NCI-H1436 (cell line): ENCODE measurements around the gene PACC1.

ENCODE experiments used
- DNase-seq: peaks from one replicate; lab custom pipeline; 2025; lab: John Stamatoyannopoulos, UW

The PACC1 gene

GRCh38 chr1:212414328-212415106 is at the start of gene PACC1:
PACC1 (minus strand) TSS chr1:212414886; CDS start chr1:212414757, 129 bp downstream.
- DNase-seq = peak; percentile 93

- DNase-seq = no peak
Observed at GRCh38 chr1:212463565-212464285, 49.0 kb upstream of the PACC1 start.

- DNase-seq = no peak
Observed at GRCh38 chr1:212461916-212462660, 47.4 kb upstream of the PACC1 start.

DNA sequence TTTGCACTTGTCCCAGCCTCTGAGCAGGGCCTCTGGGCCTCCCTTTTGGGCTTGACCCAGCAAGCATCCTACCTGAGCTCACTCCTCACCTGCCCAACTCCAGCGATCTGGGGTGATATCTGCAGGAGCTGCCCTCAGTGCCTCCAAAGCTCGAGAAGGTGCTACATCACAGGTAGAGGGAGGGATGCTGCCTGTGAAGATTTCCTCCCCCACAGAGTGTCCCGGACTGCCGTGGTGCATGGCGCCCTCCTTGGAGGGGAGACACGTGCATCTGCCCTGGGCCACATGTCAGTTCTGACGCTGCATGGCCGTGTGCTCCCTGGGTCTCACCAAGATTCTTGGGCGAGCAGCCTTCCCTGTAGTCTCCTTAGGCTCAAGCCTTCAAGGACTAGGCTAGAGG is 45.7 kb upstream of the PACC1 start:
- DNase-seq = no peak

DNA sequence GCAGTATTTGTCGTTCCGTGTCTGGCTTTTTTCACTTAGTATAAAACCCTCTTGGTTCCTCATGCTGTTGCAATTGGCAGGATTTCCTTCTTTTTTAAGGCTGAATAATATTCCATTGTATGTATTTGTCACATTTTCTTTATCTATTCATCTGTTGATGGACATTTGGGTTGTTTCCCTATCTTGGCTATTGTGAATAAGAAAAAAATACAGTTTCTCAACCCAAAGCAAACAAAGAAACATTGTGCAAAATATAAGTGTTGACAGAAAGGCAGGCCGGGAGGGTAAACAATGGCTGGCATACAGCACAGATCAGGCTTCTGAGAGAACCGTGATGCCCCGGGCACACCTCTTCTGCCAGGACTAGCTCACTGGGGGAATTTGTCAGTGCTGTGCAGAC is 45.0 kb upstream of the PACC1 start:
- no peak for DNase-seq

- no peak for DNase-seq
Observed at GRCh38 chr1:212458817-212459216, 44.1 kb upstream of the PACC1 start.

- DNase-seq = peak; percentile 35
Observed at GRCh38 chr1:212457740-212458338, 43.2 kb upstream of the PACC1 start.

DNA sequence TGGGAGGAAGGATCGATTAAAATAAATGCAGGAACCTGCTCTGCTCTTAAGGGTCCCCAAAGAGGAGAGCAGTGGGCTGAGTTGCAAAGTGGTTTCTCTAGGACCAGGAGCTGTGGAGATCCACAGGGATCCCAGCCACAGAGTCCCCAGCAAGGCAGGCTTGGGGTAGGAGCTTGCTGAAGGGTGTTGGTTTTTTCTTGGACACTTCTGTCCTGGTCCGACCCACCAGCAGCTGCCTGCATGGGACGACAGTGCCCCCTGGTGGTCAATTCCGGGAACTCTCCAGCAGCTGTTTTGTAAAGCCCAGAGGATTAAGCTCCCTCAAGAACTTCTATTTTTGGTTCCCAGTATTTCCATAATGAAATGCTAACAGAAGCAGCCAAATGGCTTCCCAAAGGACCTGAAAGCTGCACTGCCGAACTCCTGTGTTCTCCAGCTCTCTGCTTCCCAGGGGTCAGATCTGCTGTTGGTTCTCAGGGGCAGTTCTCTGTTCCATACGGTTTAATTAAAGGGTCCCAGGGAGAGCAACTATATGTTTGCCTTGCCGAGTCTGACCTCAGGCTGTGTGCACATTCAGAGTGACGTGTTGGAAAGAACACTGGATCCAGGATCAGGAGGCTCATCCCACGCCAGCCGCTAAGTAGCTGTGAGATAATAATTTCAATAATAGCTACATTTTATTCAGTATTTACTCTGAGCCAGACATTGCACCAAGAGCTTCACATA is 41.3 kb upstream of the PACC1 start:
- peak; percentile 69 for DNase-seq

- DNase-seq = no peak
Observed at GRCh38 chr1:212455401-212455800, 40.7 kb upstream of the PACC1 start.

- DNase-seq = no peak
Observed at GRCh38 chr1:212454741-212455140, 40.1 kb upstream of the PACC1 start.

GRCh38 chr1:212453156-212453857 is 38.6 kb upstream of the PACC1 start:
- no peak for DNase-seq

DNA sequence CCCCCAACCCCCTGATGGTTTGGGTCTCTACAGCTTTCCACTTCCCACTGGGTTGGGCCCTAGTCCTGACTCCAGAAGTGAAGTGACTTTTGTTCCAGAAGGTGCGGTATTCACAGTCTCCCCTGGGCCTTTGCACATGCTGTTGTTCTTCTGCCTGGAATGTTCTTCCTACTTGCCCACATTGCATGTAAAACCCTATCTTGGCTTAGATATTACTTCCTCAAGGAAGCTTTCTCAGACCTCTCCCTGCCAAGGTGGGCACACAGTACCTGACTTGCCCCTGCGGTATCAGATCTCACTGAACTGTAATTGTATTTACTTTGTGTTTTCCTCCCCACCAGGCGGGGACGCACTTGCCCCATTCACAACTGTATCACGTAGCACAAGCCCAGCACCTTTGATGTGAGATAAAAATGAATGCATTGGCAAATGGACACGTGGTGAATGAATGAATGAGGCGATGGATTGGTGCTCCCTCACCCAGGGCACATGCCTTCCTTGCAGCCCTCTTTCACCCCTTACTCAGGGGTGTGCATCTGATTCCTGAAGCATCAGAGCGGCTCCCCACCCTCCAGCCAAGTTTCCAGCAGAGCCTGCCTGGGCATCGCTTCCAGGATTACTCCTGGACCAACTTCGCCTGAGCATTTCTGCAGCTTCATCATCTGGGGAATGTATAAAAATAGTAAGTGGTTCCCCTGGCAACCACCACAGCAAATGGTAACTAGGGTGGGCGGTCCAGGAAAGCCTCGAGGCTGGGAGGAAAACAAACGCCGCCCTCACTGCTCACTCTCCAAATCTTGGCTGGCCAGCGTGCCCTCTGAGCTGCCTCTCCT is 37.9 kb upstream of the PACC1 start:
- no peak for DNase-seq

GRCh38 chr1:212451416-212452322 is 37.0 kb upstream of the PACC1 start:
- no peak for DNase-seq

- peak; percentile 25 for DNase-seq
Observed at GRCh38 chr1:212450331-212450881, 35.7 kb upstream of the PACC1 start.

GRCh38 chr1:212447478-212447877 is 32.8 kb upstream of the PACC1 start:
- no peak for DNase-seq

- no peak for DNase-seq
Observed at GRCh38 chr1:212446333-212446732, 31.6 kb upstream of the PACC1 start.

DNA sequence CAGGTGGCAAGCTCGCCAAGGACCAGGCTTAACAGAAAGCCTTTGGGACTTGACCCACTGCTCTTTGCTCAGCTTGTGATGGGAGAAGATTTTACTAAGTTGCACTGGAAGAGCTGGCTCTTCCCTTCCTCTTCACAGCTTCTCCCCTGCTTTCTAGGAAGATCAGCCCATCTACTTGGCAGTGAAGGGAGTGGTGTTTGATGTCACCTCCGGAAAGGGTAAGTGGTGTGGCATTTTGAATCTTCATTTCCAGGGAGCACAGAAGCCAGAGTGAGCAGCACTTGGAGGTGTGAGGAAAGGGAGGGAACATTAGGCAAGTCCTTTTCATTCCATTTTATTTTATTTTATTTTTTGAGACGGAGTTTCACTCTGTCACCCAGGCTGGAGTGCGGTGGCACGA is 27.7 kb upstream of the PACC1 start:
- DNase-seq = no peak

- DNase-seq = no peak
Observed at GRCh38 chr1:212440419-212440818, 25.7 kb upstream of the PACC1 start.

DNA sequence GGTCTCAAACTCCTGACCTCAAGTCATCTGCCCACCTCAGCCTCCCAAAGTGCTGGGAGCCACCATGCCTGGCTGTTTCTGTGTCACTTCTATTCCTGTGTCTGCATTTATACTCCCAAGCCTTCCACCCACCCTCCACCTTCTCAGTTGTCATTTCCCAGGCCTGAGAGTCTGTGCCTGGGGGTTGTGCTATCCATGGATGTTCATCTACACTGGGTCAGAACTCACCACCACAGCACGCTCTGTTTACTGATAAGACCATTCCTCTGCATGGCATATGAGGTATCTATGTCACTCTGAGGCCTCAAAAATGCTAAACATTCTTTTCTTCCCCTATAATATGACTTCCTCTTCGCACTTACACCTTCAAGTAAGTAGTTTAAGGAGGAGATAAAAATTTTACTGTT is 24.1 kb upstream of the PACC1 start:
- DNase-seq = no peak
